ENCODE data around the gene AGPAT4. TPM values are rescaled to one million over a fixed set of nuclear protein-coding genes. Genes with fewer than 3 reads are reported as not detected.

Gene AGPAT4
- total RNA-seq, 3 donors from 2014 or later = 4.6 to 10.5 (median 6.2) TPM

DNA sequence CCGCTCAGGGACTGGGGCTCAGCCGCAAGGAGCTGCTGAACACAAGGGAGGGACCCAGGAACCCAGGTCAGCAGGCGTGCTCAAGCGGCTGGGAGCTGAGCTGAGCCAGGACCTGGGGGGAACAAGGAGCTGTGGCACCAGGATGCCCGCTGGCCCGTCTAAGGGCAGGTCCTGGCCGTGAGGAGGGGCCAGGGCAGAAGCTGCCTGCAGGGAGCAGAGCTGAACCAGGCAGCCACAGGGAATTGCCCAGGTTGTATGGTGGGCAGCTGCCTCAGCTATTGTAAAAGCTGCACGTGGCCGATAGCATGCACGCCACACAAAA lies 133.3 kb downstream of the AGPAT4 start:
- intact Hi-C loops (cut with DNase I; ENCODE audit: low total_unique reads) = no loop called here
- Histone ChIP-seq H3K4me1 (no peaks in the 10 kb centered on the region), H3K9me3 (no peaks in the 10 kb centered on the region), H3K4me3 (no peak overlapping the region), H3K27ac (peak overlapping the region in 1 of 2 donors; percentile 38), H3K36me3 (no peaks in the 10 kb centered on the region), H3K27me3 (no peaks in the 10 kb centered on the region)
- TF ChIP-seq, protein P1, sequence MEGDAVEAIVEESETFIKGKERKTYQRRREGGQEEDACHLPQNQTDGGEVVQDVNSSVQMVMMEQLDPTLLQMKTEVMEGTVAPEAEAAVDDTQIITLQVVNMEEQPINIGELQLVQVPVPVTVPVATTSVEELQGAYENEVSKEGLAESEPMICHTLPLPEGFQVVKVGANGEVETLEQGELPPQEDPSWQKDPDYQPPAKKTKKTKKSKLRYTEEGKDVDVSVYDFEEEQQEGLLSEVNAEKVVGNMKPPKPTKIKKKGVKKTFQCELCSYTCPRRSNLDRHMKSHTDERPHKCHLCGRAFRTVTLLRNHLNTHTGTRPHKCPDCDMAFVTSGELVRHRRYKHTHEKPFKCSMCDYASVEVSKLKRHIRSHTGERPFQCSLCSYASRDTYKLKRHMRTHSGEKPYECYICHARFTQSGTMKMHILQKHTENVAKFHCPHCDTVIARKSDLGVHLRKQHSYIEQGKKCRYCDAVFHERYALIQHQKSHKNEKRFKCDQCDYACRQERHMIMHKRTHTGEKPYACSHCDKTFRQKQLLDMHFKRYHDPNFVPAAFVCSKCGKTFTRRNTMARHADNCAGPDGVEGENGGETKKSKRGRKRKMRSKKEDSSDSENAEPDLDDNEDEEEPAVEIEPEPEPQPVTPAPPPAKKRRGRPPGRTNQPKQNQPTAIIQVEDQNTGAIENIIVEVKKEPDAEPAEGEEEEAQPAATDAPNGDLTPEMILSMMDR (IDR thresholded peaks at IDR 0.05) = no peak
- TF ChIP-seq POLR2AphosphoS5 (IDR thresholded peaks at IDR 0.05) (no peak), POLR2A (IDR thresholded peaks at IDR 0.05) (no peak)
- peak in 1 of 2 donors; percentile 7 for DNase-seq (ENCODE audit: low spot score in 2 of 2)

DNA sequence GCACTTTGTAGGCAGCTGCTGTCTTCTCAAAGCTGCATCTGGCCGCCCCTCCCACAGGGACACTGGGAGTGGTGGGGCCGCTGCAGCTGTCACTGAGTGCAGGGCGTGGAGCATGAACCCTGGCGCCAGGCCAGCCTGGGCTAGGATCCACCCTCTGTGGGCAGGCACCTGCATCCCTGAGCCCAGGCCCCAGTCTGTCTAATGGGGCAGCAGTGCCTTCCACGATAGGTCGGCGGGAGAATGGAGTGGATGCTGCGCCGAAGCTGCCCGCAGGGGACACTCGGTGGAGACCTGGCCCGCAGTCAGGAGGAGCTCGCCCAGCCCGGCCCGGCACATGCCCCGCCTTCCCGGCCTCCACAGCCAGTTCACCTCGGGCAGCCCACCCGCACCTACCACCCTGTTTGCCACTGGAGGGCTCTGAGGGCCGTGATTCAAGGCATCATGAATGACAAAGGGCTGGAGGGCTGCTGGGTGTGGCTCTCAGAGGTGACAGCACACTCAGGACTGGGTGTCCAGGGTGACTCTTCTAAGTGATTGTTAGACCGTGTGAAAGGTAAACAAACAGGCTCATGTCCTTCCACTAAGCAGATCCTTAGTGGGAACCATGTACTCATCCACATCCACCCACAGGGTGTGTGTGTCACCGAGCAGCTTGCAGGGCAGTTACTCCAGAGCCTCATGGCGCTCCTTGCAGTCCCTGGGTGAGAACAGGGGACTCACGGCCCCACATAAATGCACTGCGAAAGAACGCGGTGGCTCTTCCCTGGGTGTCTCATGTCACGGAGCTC lies 133.9 kb downstream of the AGPAT4 start:
- peak overlapping the region in 1 of 3 donors; percentile 39 for H3K4me3 ChIP-seq
- no peaks in the 10 kb centered on the region for H3K4me1 ChIP-seq
- H3K27ac ChIP-seq = peak overlapping the region in 1 of 2 donors; percentile 38
- no peaks in the 10 kb centered on the region for H3K27me3 ChIP-seq
- H3K36me3 ChIP-seq = no peaks in the 10 kb centered on the region
- peak in 1 of 2 donors; percentile 14 for DNase-seq (ENCODE audit: low spot score in 2 of 2)
- TF ChIP-seq POLR2A (IDR thresholded peaks at IDR 0.05) = no peak
- TF ChIP-seq, protein P1 (IDR thresholded peaks at IDR 0.05) = peak in 1 of 3 donors; percentile 15
- intact Hi-C loops (cut with DNase I; ENCODE audit: low total_unique reads) = no loop called here
- no peaks in the 10 kb centered on the region for H3K9me3 ChIP-seq

DNA sequence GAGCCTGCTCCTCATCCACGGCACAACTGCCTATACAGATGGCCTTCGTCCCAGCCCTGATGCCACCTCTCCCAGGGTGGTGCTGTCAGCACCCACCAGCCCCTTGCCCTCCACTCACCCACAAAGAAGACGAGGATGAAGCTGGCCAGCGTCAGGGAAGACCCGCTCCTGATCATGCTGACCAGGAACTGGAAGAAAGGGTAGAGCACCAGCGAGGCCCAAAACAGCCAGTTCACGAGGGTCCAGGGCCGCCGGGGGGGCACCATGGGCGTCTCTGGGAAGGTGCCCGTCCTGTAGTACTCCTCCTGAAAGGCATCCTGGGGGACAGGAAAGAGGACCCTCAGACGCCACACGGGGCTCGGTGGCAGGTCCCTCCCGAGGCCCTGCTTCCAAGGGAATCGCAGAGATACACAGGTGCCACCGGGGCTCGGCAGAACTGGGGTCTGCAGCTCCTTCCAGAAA lies 134.5 kb downstream of the AGPAT4 start:
- intact Hi-C loops (cut with DNase I; ENCODE audit: low total_unique reads) = no loop called here
- no peak for DNase-seq (ENCODE audit: low spot score in 2 of 2)
- Histone ChIP-seq H3K4me3 (no peak overlapping the region), H3K4me1 (no peaks in the 10 kb centered on the region), H3K27me3 (no peaks in the 10 kb centered on the region), H3K27ac (no peak overlapping the region), H3K9me3 (no peaks in the 10 kb centered on the region), H3K36me3 (no peaks in the 10 kb centered on the region)
- TF ChIP-seq POLR2A (IDR thresholded peaks at IDR 0.05) (no peak), POLR2AphosphoS5 (IDR thresholded peaks at IDR 0.05) (no peak)
- TF ChIP-seq, protein P1 (IDR thresholded peaks at IDR 0.05) = no peak

DNA sequence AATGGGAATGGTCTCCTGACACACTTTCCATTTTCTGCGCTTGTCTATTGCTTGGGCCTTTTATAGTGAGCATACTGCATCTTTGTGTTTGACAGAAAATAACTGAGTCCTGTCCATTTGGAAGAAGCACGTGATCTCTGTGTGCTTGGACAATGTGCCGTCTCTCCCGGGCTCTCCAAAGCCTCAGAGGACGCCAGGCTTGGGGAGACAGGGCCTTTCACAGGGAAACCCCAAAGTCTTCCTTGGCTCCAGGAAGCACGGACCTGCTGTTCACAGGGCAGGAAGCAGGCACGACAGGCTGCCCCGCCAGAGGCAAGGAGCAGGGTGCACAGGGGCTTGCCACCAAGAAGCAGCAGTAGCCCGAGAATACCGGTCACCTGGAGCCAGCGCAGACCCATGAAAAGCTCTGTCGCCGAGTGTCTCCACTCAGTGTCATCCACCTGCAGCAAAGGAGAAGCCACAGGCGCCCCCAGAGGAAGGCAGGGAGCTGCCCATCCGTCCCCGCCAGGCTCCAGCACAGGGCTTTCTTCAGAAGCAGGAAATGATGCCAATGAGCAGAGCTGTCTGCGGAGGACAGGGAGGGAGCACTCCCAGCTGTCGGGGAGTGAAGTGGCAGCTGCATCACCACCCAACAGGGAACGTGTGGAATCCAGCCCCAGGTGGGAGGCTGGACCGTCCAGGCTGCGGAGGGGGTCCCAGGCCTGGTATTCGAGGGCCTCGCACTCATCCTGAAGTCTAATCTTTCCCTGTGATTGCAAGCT lies 135.1 kb downstream of the AGPAT4 start:
- Histone ChIP-seq H3K27me3 (no peaks in the 10 kb centered on the region), H3K27ac (no peak overlapping the region), H3K36me3 (no peaks in the 10 kb centered on the region), H3K9me3 (no peaks in the 10 kb centered on the region), H3K4me3 (no peak overlapping the region), H3K4me1 (no peaks in the 10 kb centered on the region)
- TF ChIP-seq POLR2AphosphoS5 (IDR thresholded peaks at IDR 0.05) (no peak), POLR2A (IDR thresholded peaks at IDR 0.05) (no peak)
- TF ChIP-seq, protein P1 (IDR thresholded peaks at IDR 0.05) = no peak
- peak in 1 of 2 donors; percentile 11 for DNase-seq (ENCODE audit: low spot score in 2 of 2)
- intact Hi-C loops (cut with DNase I; ENCODE audit: low total_unique reads) = no loop called here

Measured in breast epithelium (tissue), 4 donors.